Nephron progenitor cell (in vitro differentiated cells): ENCODE data around the gene LDLRAD4.

Experiments
- DNase-seq: peaks from one replicate; pipeline ENCODE4 v3.0.0; 2021
- H3K27ac Mint-ChIP-seq: 2 replicates; pipeline ENCODE4 v1.8.0; 2021; ENCODE audit warnings: mild to moderate bottlenecking, moderate library complexity, mixed read lengths
- H3K27me3 Mint-ChIP-seq: 2 replicates; pipeline ENCODE4 v1.8.0; 2021; ENCODE audit warnings: mild to moderate bottlenecking, low read depth, mixed read lengths; ENCODE audit not compliant: poor library complexity
- H3K36me3 Mint-ChIP-seq: 2 replicates; pipeline ENCODE4 v1.8.0; 2021; ENCODE audit warnings: low read depth, mixed read lengths
- H3K4me1 Mint-ChIP-seq: 2 replicates; pipeline ENCODE4 v1.8.0; 2021; ENCODE audit warnings: mixed read lengths
- H3K4me3 Mint-ChIP-seq: 2 replicates; pipeline ENCODE4 v1.8.0; 2021; ENCODE audit warnings: mild to moderate bottlenecking, moderate library complexity, mixed read lengths
- H3K9me3 Mint-ChIP-seq: 2 replicates; pipeline ENCODE4 v1.8.0; 2021; ENCODE audit warnings: mild to moderate bottlenecking, moderate library complexity, mixed read lengths
- TF ChIP-seq, protein P1 (sequence below): fragments of 200-600 bp; sonication (generic); IDR thresholded peaks from 2 replicates; pipeline ENCODE4 v1.5.0; 2021; ENCODE audit warnings: antibody characterized with exemption

LDLRAD4 gene

DNA sequence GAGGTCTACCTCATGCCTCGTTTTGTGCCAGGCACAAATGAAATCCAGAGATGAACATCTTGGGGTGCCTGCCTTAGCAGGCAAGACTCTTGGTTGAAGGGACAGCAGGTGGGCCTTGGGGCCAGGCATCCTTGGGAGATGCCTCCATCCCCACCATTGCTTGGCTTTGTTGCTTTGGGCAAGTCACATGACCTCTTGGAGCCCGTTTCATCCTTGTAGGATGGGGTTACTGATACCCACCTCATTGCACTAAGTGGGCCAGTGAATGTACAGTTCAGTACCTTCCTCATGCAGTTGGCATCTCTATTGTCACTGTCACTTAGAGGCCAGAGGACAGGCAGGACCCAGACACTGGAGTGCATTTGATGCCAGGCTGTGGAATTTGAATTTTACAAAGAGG, 195.5 kb downstream of the LDLRAD4 start:
- peaks cover 2% of the 10 kb centered on the region for H3K4me1 Mint-ChIP-seq
- peaks cover 27% of the 10 kb centered on the region for H3K9me3 Mint-ChIP-seq
- TF ChIP-seq, protein P1, sequence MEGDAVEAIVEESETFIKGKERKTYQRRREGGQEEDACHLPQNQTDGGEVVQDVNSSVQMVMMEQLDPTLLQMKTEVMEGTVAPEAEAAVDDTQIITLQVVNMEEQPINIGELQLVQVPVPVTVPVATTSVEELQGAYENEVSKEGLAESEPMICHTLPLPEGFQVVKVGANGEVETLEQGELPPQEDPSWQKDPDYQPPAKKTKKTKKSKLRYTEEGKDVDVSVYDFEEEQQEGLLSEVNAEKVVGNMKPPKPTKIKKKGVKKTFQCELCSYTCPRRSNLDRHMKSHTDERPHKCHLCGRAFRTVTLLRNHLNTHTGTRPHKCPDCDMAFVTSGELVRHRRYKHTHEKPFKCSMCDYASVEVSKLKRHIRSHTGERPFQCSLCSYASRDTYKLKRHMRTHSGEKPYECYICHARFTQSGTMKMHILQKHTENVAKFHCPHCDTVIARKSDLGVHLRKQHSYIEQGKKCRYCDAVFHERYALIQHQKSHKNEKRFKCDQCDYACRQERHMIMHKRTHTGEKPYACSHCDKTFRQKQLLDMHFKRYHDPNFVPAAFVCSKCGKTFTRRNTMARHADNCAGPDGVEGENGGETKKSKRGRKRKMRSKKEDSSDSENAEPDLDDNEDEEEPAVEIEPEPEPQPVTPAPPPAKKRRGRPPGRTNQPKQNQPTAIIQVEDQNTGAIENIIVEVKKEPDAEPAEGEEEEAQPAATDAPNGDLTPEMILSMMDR, result no peak
- no peaks in the 10 kb centered on the region for H3K36me3 Mint-ChIP-seq
- DNase-seq, result no peak
- H3K4me3 Mint-ChIP-seq, result no peak overlapping the region
- peaks cover 9% of the 10 kb centered on the region for H3K27me3 Mint-ChIP-seq
- no peak overlapping the region for H3K27ac Mint-ChIP-seq

DNA sequence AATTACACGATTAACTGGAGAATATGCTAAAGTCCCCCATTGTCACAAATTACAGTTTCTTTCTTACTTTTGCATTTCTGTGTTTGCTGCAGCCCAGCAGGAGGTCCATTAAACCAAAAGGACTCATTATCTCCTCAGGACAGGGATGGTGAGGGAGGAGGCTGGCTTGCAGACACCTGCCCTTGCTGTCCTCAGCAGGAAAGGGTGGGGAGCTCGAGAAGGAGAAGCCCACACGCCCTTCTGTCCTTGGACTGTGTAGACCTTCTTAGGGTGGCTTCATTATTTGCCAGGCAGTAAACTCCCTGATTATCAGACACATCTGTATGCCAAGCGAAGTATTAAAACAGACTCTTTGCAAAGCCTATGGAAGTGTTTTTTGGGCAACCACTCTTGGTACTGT, 196.0 kb downstream of the LDLRAD4 start:
- H3K27ac Mint-ChIP-seq, result no peak overlapping the region
- H3K4me1 Mint-ChIP-seq, result no peaks in the 10 kb centered on the region
- DNase-seq, result no peak
- H3K4me3 Mint-ChIP-seq, result no peak overlapping the region
- TF ChIP-seq, protein P1, result no peak
- H3K27me3 Mint-ChIP-seq, result peaks cover 9% of the 10 kb centered on the region
- H3K9me3 Mint-ChIP-seq, result peaks cover 27% of the 10 kb centered on the region
- H3K36me3 Mint-ChIP-seq, result no peaks in the 10 kb centered on the region

DNA sequence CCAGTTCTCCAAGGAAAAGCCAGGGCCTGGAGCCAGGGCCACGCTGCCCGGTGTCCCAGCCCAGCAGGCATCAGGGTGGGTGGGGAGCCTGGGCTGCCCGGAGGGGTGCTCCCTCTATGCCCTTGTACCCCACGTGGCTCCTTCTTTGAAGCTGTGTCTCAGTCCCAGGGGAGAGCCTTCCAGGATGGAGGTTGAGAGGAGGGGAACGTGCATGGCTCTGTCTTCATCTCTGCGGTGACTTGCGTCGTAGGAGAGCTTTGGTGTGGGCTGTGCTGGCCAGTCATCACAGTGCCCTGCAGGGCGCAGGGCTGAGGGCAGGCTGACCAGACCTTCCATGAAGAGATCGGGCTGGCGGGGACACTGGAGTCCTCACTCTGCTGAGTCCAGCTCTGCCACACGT, 197.2 kb downstream of the LDLRAD4 start:
- no peak overlapping the region for H3K27ac Mint-ChIP-seq
- no peaks in the 10 kb centered on the region for H3K36me3 Mint-ChIP-seq
- no peak for DNase-seq
- H3K9me3 Mint-ChIP-seq, result peaks cover 15% of the 10 kb centered on the region
- peaks cover 4% of the 10 kb centered on the region for H3K27me3 Mint-ChIP-seq
- no peak overlapping the region for H3K4me3 Mint-ChIP-seq
- H3K4me1 Mint-ChIP-seq, result no peaks in the 10 kb centered on the region
- TF ChIP-seq, protein P1, result no peak

DNA sequence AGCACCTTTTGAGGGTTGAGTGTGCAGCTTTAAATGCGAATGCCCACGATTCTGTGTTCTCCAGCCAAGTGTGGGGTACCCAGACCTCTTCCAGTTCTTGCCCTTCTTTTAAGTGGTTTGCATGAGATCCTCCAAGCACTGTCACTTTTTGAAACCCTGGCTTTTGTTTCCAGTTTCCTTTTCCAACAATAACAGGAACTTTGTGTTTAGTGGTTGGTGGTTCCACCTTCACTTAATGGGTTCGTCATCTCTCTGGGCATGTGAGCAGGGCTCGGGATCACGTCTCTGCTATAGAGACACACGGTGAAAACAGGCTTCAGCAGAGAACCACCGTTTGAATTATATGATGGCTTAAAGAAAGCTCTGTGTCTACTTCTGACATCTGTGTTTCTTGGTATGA, 197.6 kb downstream of the LDLRAD4 start:
- Mint-ChIP-seq H3K36me3 (no peaks in the 10 kb centered on the region), H3K4me3 (no peak overlapping the region), H3K4me1 (no peaks in the 10 kb centered on the region), H3K9me3 (peaks cover 15% of the 10 kb centered on the region), H3K27me3 (peaks cover 7% of the 10 kb centered on the region), H3K27ac (no peak overlapping the region)
- TF ChIP-seq, protein P1, result no peak
- DNase-seq, result no peak

DNA sequence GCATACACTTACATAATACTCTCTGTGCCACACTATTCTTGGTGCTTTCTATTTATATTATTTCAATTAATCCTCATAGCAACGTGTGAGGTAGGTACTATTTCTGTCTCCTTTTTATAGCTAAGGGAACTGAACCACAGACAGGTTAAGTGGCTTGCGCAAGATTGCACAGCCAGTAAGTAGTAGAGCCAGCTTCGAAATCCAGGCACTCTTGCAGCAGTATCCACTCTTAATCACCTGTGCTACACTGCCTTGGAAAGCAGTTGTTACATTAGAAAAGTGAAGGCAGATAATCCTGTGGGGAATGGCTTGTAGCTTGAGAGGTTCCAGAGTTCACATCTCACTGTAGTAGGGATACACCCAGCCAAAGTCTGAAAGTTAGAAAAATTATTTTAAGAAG, 198.3 kb downstream of the LDLRAD4 start:
- Mint-ChIP-seq H3K27me3 (peaks cover 8% of the 10 kb centered on the region), H3K27ac (no peak overlapping the region), H3K36me3 (no peaks in the 10 kb centered on the region), H3K4me3 (no peak overlapping the region), H3K9me3 (peaks cover 11% of the 10 kb centered on the region), H3K4me1 (no peaks in the 10 kb centered on the region)
- TF ChIP-seq, protein P1, result no peak
- no peak for DNase-seq

DNA sequence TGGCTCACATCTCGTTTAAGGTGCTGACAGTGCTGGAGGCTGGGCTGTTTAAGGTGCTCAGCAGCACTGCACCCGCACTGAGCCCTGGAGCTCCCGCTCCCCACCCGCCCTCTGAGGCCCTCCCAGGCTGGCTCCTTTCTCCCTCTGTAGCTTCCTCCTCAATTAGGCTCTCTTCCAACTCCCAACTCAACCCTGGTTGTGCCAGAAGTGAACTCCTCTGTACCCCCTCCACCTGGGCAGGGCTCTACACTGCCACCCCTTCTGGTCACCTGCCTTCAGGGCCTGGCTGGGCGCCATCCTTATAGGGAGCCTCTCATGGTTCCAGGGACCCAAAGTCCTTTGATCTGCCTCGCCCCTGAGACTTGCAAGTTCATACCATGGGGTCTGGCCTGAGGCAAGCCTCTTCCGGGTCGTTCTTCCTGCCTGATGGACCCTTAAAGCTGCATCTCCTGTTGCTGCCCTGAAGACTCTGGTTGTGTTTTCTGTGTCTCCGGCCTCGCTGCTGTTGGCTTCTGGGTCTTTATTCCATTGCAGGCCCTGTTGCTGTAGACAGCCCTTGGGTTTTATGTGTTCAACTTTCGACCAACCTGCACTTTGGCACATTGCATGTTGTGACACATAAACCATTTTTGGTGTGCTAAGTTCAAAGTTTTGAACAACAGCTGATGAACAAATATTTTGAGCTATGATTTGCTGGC, 199.6 kb downstream of the LDLRAD4 start:
- Mint-ChIP-seq H3K27ac (no peak overlapping the region), H3K36me3 (no peaks in the 10 kb centered on the region), H3K4me3 (no peak overlapping the region), H3K27me3 (peaks cover 8% of the 10 kb centered on the region), H3K9me3 (no peaks in the 10 kb centered on the region), H3K4me1 (no peaks in the 10 kb centered on the region)
- no peak for DNase-seq
- TF ChIP-seq, protein P1, result no peak
